Subcutaneous abdominal adipose tissue (tissue), 5 donors: ENCODE results near the gene APBB2.
"Not testable (repeated sequence)": the region's sequence is repeated elsewhere in the genome, so short reads cannot be mapped to it uniquely, and the experiment has no call there.

ENCODE experiments used
- H3K27ac ChIP-seq: one replicate; pipeline ENCODE4 v1.7.0; 2013; ENCODE audit warnings: low read depth, mild to moderate bottlenecking, inconsistent platforms, low read length, moderate library complexity
- H3K27me3 ChIP-seq, 5 donors: one replicate each; pipeline ENCODE4 v1.7.0; 2013; ENCODE audit warnings: low read length in 5 of 5, inconsistent platforms in 1 of 5; ENCODE audit not compliant: control insufficient read depth in 5 of 5, insufficient read depth in 4 of 5
- H3K36me3 ChIP-seq, 5 donors: one replicate each; pipeline ENCODE4 v1.7.0; 2013; ENCODE audit warnings: low read length in 5 of 5; ENCODE audit not compliant: control insufficient read depth in 5 of 5, insufficient read depth in 5 of 5
- H3K4me1 ChIP-seq, 5 donors: one replicate each; pipeline ENCODE4 v1.7.0; 2013; ENCODE audit warnings: low read length in 5 of 5, mild to moderate bottlenecking in 3 of 5, moderate library complexity in 1 of 5; ENCODE audit not compliant: control insufficient read depth in 5 of 5, insufficient read depth in 5 of 5
- H3K4me3 ChIP-seq, 5 donors: one replicate each; pipeline ENCODE4 v1.7.0; 2013; ENCODE audit warnings: low read length in 5 of 5, low read depth in 1 of 5
- H3K9ac ChIP-seq, 5 donors: one replicate each; pipeline ENCODE4 v1.7.0; 2013; ENCODE audit warnings: low read length in 5 of 5, mild to moderate bottlenecking in 4 of 5, moderate library complexity in 3 of 5
- H3K9me3 ChIP-seq, 5 donors: one replicate each; pipeline ENCODE4 v1.7.0; 2013; ENCODE audit warnings: low read length in 5 of 5; ENCODE audit not compliant: control insufficient read depth in 5 of 5
- donor health status: healthy.
- donor health status: healthy.
- donor health status: healthy.
- donor health status: healthy.
- donor health status: healthy.

APBB2 gene

DNA sequence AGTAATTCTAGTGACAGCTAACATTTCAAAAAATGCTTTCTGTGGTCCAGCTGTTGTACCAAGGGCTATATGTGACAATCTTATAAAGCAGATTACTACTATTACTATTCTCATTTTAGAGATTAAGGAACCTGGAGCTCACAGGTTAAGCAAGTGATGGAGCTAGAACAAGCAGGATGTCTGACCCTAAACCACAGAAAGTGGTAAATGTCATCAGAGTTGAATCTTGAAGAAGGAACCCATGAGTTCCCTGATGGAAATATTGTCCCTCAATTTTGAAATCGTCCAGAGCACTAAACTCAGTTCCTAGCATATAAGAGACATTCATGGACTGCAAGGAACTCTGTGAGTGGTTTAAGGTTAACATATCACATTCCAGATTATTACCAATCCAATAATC lies 214.0 kb downstream of the APBB2 start:
- Histone ChIP-seq H3K27me3 (no peaks in the 10 kb centered on the region), H3K27ac (no peak overlapping the region), H3K9ac (no peak overlapping the region), H3K4me1 (peaks cover 0 to 5% (median 0%) of the 10 kb centered on the region in 5 donors), H3K4me3 (no peak overlapping the region), H3K9me3 (no peaks in the 10 kb centered on the region), H3K36me3 (peaks cover 0 to 3% (median 0%) of the 10 kb centered on the region in 5 donors)

DNA sequence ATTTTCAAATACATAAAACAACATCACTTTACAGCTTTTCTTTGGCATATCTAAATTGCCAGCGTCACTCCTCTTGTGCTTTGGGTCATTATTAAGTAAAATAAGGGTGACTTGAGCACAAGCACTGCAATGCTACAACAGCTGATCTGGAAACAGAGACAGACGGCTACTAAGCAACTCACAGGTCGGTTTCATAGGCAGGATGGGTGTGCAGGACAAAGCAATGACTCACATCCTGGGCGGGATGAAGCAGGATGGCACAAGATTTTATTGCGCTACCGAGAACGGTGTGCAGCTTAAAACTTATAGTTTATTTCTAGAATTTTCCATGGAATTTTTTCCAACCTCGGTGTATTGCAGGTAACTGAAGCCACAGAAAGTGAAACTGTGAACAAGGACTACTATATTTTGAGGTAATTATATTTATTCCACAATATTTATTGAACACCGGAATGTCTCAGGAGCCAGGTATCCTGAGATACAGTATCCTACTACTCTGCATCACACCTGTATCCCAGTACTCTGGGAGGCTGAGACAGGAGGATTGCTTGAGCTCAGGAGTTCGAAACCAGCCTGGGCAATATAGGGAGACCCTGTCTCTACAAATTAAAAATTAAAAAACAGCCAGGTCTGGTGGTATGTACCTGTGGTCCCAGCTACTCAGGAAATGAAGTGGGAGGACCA lies 215.5 kb downstream of the APBB2 start:
- Histone ChIP-seq H3K9me3 (no peaks in the 10 kb centered on the region), H3K9ac (no peak overlapping the region), H3K27ac (peak overlapping the region; percentile 33), H3K4me3 (peak overlapping the region in 2 of 5 donors; percentile 5 to 38), H3K4me1 (peaks cover 0 to 5% (median 0%) of the 10 kb centered on the region in 5 donors), H3K27me3 (no peaks in the 10 kb centered on the region), H3K36me3 (no peaks in the 10 kb centered on the region)

GRCh38 chr4:40995850-40996249 lies 218.5 kb downstream of the APBB2 start:
- Histone ChIP-seq H3K9ac (no peak overlapping the region), H3K36me3 (no peaks in the 10 kb centered on the region), H3K4me3 (no peak overlapping the region), H3K9me3 (no peaks in the 10 kb centered on the region), H3K27me3 (no peaks in the 10 kb centered on the region), H3K27ac (no peak overlapping the region), H3K4me1 (peaks cover 0 to 13% (median 4%) of the 10 kb centered on the region in 5 donors)

DNA sequence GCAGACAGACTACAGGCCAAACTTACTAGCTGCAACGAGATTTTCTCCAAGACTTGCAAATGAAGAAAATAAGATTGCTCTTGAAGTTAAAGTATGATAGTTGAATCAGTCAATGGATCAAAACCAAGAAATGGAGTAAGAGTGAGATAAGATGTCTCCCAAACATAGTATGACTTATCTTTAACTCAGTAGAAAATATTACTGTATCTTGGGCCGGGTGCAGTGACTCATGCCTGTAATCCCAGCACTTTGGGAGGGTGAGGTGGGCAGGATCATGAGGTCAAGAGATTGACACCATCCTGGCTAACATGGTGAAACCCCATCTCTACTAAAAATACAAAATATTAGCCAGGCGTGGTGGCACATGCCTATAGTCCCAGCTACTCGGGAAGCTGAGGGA lies 220.0 kb downstream of the APBB2 start:
- H3K9ac ChIP-seq, H3K27me3 ChIP-seq, H3K36me3 ChIP-seq, H3K27ac ChIP-seq, H3K9me3 ChIP-seq, H3K4me3 ChIP-seq: not testable (repeated sequence)
- H3K4me1 ChIP-seq = peaks cover 0 to 23% (median 10%) of the 10 kb centered on the region in 5 donors

GRCh38 chr4:40993296-40993693 lies 221.0 kb downstream of the APBB2 start:
- not testable (repeated sequence) for H3K27me3 ChIP-seq, H3K36me3 ChIP-seq, H3K9ac ChIP-seq, H3K27ac ChIP-seq, H3K9me3 ChIP-seq, H3K4me3 ChIP-seq
- H3K4me1 ChIP-seq = peaks cover 0 to 23% (median 10%) of the 10 kb centered on the region in 5 donors

DNA sequence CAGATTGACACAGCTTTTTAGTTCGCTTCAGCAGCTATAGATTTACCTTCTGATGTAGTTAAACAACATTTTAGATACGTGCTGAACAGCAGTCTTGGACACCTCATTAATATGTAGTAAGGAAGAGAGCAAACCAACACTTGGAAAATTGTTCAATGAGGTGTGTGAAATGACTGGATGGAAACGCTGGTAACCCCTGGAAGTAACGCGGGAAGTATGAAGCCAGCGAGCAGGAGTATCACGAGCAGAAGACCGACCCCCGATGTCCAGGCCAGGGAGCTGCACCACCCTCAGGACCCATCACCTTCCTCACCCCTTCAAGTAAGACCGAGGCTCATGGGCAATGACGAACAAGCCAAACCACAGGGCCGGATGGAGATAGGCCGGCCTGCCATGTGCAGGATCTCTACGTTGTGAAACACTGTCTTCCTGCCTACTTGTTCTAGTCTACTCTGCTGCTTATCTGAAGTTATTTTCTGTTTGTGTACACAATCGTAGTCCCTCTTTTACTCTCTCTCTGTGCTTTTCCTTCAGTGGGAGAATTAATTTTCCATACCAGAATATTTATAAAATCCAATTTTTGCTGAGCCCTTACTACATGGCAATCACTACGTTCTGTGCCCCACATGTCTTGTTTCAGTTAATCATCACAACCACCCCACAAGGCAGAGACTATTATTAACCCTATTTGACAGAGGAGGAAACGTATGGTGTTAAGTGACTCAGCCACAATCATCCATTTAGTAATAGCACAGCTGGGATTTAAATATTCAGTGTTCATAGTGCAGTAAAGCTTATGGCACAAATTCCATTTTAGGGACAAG lies 221.7 kb downstream of the APBB2 start:
- no peak overlapping the region for H3K9ac ChIP-seq
- H3K36me3 ChIP-seq = no peaks in the 10 kb centered on the region
- H3K27ac ChIP-seq = no peak overlapping the region
- H3K4me3 ChIP-seq = no peak overlapping the region
- H3K4me1 ChIP-seq = peaks cover 0 to 27% (median 12%) of the 10 kb centered on the region in 5 donors
- no peaks in the 10 kb centered on the region for H3K27me3 ChIP-seq
- no peaks in the 10 kb centered on the region for H3K9me3 ChIP-seq

GRCh38 chr4:40991908-40992307 lies 222.4 kb downstream of the APBB2 start:
- Histone ChIP-seq H3K4me3 (no peak overlapping the region), H3K27me3 (no peaks in the 10 kb centered on the region), H3K36me3 (no peaks in the 10 kb centered on the region), H3K4me1 (peaks cover 2 to 27% (median 17%) of the 10 kb centered on the region in 5 donors), H3K9me3 (no peaks in the 10 kb centered on the region), H3K27ac (no peak overlapping the region), H3K9ac (no peak overlapping the region)

- Histone ChIP-seq H3K27ac (no peak overlapping the region), H3K36me3 (no peaks in the 10 kb centered on the region), H3K4me3 (no peak overlapping the region), H3K9me3 (no peaks in the 10 kb centered on the region), H3K4me1 (peaks cover 2 to 34% (median 19%) of the 10 kb centered on the region in 5 donors), H3K27me3 (no peaks in the 10 kb centered on the region), H3K9ac (no peak overlapping the region)
These were observed 223.5 kb downstream of the APBB2 start for GRCh38 chr4:40990899-40991265.

DNA sequence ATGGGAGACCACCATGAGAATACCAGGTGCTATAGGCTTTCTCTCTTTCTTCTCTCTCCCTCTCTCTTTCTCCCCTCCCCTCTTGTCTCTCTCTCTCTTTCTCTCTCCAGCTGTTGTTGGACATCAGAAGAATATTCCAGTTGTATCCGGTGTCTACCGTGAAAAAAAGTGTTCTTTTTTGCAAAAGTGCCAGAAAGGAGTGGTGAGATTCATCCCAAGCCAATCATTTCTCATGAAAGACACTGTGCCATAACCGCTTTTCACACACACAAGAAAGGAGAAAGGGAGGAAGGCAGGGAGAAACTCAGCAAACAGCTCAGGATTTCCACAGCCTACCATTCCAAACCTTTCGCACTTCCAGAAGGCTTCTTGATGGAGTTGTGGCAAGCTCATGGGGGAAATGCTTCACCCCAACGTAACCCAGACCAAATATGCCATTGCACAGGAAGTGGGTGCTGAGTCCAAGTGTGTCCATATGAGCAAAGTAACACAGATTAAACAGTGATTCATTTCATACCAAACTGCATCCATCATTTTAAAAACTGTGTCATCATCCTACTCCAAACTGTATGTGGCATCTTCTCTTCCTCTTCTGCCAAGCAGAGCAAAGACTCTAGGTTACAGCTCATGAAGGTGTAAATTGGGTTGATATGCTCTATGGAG lies 224.0 kb downstream of the APBB2 start:
- peak overlapping the region; percentile 59 for H3K27ac ChIP-seq
- no peaks in the 10 kb centered on the region for H3K27me3 ChIP-seq
- H3K9me3 ChIP-seq = no peaks in the 10 kb centered on the region
- H3K9ac ChIP-seq = no peak overlapping the region
- no peak overlapping the region for H3K4me3 ChIP-seq
- no peaks in the 10 kb centered on the region for H3K36me3 ChIP-seq
- peaks cover 2 to 34% (median 19%) of the 10 kb centered on the region in 5 donors for H3K4me1 ChIP-seq

GRCh38 chr4:40987151-40987550 lies 227.2 kb downstream of the APBB2 start:
- H3K36me3 ChIP-seq = no peaks in the 10 kb centered on the region
- no peak overlapping the region for H3K9ac ChIP-seq
- H3K4me1 ChIP-seq = peaks cover 2 to 41% (median 19%) of the 10 kb centered on the region in 5 donors
- H3K4me3 ChIP-seq = no peak overlapping the region
- H3K27me3 ChIP-seq = no peaks in the 10 kb centered on the region
- peak overlapping the region; percentile 54 for H3K27ac ChIP-seq
- H3K9me3 ChIP-seq = no peaks in the 10 kb centered on the region
